Measurements from ENCODE around the gene CERS6.

The CERS6 gene

DNA sequence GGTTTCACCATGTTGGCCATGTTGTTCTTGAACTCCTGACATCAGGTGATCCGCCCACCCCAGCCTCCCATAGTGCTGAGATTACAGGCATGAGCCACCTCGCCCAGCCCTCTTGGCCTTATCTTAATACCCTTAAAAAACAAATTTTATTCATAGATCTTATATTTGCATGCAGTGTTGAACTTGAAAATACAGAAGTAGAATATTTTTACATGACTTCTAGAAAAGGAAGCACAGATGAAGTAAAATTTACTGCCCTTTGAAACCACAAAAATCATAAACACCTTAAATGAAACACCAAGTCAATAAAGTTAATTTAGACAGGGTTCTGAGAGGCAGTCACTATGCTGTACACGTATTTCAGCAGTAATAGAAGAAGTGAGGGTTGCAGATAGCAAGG lies 145.7 kb downstream of the CERS6 start (continued):
- TF ChIP-seq, protein P1, sequence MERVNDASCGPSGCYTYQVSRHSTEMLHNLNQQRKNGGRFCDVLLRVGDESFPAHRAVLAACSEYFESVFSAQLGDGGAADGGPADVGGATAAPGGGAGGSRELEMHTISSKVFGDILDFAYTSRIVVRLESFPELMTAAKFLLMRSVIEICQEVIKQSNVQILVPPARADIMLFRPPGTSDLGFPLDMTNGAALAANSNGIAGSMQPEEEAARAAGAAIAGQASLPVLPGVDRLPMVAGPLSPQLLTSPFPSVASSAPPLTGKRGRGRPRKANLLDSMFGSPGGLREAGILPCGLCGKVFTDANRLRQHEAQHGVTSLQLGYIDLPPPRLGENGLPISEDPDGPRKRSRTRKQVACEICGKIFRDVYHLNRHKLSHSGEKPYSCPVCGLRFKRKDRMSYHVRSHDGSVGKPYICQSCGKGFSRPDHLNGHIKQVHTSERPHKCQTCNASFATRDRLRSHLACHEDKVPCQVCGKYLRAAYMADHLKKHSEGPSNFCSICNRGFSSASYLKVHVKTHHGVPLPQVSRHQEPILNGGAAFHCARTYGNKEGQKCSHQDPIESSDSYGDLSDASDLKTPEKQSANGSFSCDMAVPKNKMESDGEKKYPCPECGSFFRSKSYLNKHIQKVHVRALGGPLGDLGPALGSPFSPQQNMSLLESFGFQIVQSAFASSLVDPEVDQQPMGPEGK (CRISPR knock-in tag; IDR thresholded peaks at IDR 0.05; ENCODE audit: borderline replicate concordance), result no peak
- TF ChIP-seq RARB (CRISPR knock-in tag; IDR thresholded peaks at IDR 0.05), result no peak
- TF ChIP-seq ZC3H10 (CRISPR knock-in tag; IDR thresholded peaks at IDR 0.05), result no peak
- TF ChIP-seq TCF4 (CRISPR knock-in tag; IDR thresholded peaks at IDR 0.05; ENCODE audit: borderline replicate concordance), result no peak
- TF ChIP-seq ARNTL (CRISPR knock-in tag; IDR thresholded peaks at IDR 0.05; ENCODE audit: borderline replicate concordance, low read depth), result no peak

- no peak for ATAC-seq
- no peak for TF ChIP-seq CSDC2 (CRISPR knock-in tag; IDR thresholded peaks at IDR 0.05)
These were observed 146.3 kb downstream of the CERS6 start for GRCh38 chr2:168602379-168602778.

DNA sequence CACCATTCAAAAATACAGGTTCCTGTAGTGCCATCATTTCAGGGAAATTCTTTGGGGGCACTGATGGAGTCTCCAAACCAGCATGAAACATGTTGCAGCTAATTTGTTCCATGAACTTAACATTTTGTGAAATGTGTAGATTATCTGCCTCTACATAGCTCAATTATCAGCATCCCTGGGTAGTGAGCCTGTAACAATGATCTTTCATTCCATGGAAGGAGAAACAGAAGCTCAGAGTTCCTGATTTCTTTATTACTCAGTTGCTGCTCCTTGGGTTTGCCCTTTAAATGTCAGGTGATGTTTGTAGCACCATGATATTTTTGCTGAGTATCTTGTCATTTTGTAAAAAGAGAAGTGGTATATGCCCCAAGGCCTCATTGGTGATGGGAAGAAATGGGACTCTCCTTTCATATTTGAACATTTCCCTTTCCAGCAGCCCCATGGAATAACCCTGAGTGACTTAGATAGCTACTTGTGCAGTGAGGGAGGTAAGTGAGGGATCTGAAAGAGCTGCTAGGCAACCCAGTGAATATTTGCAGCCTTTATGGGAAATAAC lies 146.9 kb downstream of the CERS6 start:
- no peak for ATAC-seq
- TF ChIP-seq TOX (CRISPR knock-in tag; IDR thresholded peaks at IDR 0.05; ENCODE audit: borderline replicate concordance) (no peak), ZC3H10 (CRISPR knock-in tag; IDR thresholded peaks at IDR 0.05) (no peak), OSR1 (CRISPR knock-in tag; IDR thresholded peaks at IDR 0.05) (no peak), SNAI2 (CRISPR knock-in tag; IDR thresholded peaks at IDR 0.05) (no peak), PPARA (CRISPR knock-in tag; IDR thresholded peaks at IDR 0.05; ENCODE audit: borderline replicate concordance) (no peak), ZNF70 (CRISPR knock-in tag; IDR thresholded peaks at IDR 0.05) (no peak), ZNF8 (CRISPR knock-in tag; IDR thresholded peaks at IDR 0.05) (no peak), TSHZ2 (CRISPR knock-in tag; IDR thresholded peaks at IDR 0.05) (no peak), RARB (CRISPR knock-in tag; IDR thresholded peaks at IDR 0.05) (no peak), TCF4 (CRISPR knock-in tag; IDR thresholded peaks at IDR 0.05; ENCODE audit: borderline replicate concordance) (no peak), ZNF565 (CRISPR knock-in tag; conservative IDR thresholded peaks at IDR 0.05; ENCODE audit: low read depth) (no peak), ARNTL (CRISPR knock-in tag; IDR thresholded peaks at IDR 0.05; ENCODE audit: borderline replicate concordance, low read depth) (no peak), GLIS3 (CRISPR knock-in tag; IDR thresholded peaks at IDR 0.05) (no peak), ISL1 (CRISPR knock-in tag; IDR thresholded peaks at IDR 0.05) (no peak), ESRRG (CRISPR knock-in tag; IDR thresholded peaks at IDR 0.05) (no peak), ZFP30 (CRISPR knock-in tag; IDR thresholded peaks at IDR 0.05) (no peak), POU6F1 (CRISPR knock-in tag; IDR thresholded peaks at IDR 0.05; ENCODE audit: borderline replicate concordance, low read depth) (no peak)
- TF ChIP-seq, protein P2, sequence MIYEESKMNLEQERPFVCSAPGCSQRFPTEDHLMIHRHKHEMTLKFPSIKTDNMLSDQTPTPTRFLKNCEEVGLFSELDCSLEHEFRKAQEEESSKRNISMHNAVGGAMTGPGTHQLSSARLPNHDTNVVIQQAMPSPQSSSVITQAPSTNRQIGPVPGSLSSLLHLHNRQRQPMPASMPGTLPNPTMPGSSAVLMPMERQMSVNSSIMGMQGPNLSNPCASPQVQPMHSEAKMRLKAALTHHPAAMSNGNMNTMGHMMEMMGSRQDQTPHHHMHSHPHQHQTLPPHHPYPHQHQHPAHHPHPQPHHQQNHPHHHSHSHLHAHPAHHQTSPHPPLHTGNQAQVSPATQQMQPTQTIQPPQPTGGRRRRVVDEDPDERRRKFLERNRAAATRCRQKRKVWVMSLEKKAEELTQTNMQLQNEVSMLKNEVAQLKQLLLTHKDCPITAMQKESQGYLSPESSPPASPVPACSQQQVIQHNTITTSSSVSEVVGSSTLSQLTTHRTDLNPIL (CRISPR knock-in tag; IDR thresholded peaks at IDR 0.05; ENCODE audit: low read depth), result no peak
- TF ChIP-seq, protein P1 (CRISPR knock-in tag; IDR thresholded peaks at IDR 0.05; ENCODE audit: borderline replicate concordance), result no peak
- TF ChIP-seq, protein P3, sequence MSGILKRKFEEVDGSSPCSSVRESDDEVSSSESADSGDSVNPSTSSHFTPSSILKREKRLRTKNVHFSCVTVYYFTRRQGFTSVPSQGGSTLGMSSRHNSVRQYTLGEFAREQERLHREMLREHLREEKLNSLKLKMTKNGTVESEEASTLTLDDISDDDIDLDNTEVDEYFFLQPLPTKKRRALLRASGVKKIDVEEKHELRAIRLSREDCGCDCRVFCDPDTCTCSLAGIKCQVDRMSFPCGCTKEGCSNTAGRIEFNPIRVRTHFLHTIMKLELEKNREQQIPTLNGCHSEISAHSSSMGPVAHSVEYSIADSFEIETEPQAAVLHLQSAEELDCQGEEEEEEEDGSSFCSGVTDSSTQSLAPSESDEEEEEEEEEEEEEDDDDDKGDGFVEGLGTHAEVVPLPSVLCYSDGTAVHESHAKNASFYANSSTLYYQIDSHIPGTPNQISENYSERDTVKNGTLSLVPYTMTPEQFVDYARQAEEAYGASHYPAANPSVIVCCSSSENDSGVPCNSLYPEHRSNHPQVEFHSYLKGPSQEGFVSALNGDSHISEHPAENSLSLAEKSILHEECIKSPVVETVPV (CRISPR knock-in tag; IDR thresholded peaks at IDR 0.05), result no peak
